ENCODE data around the gene POM121L12. TPM values are rescaled to one million over a fixed set of nuclear protein-coding genes. Genes with fewer than 3 reads are reported as not detected.

The POM121L12 gene
- total and polyA plus RNA-seq, 2 donors (not counting 1 experiment from before 2014, with no cell fraction given): not detected

- H3K27ac ChIP-seq (ENCODE audit: insufficient read depth, low read length): no peak overlapping the region
- H3K9me3 ChIP-seq (ENCODE audit: control insufficient read depth, insufficient read depth, low read depth, low read length): no peaks in the 10 kb centered on the region
- H3K9ac ChIP-seq (ENCODE audit: insufficient read depth, low read length): no peak overlapping the region
- H3K4me1 ChIP-seq (ENCODE audit: control insufficient read depth, extremely low read depth, insufficient read depth, low read length): no peaks in the 10 kb centered on the region
- no peaks in the 10 kb centered on the region for H4K20me1 ChIP-seq (ENCODE audit: control insufficient read depth, extremely low read depth, insufficient read depth, low read length)
- no peak overlapping the region for H3K4me3 ChIP-seq (replicated peaks in 1 of 4; ENCODE audit: control extremely low read depth in 1 of 4, insufficient read depth in 1 of 4, low read depth in 3 of 4, low read length in 4 of 4)
- H2AFZ ChIP-seq (ENCODE audit: low read length): no peak overlapping the region
- no peak overlapping the region for H3K4me2 ChIP-seq (ENCODE audit: extremely low read depth, insufficient read depth, low read length)
- no peaks in the 10 kb centered on the region for H3K27me3 ChIP-seq (ENCODE audit: control insufficient read depth, insufficient read depth, low read length)
- DNase-seq (ENCODE audit: low read depth in 2 of 2): no peak
- H3K36me3 ChIP-seq (ENCODE audit: control insufficient read depth, insufficient read depth, low read length): no peaks in the 10 kb centered on the region
- H3K79me2 ChIP-seq (ENCODE audit: control insufficient read depth, insufficient read depth, low read length): no peaks in the 10 kb centered on the region
- no peak for TF ChIP-seq CTCF (conservative IDR thresholded peaks at IDR 0.05 in 1 of 2, IDR thresholded peaks at IDR 0.05 in 1 of 2; ENCODE audit: low read depth in 1 of 2, low read length in 2 of 2)
- no peak for TF ChIP-seq EZH2 (IDR thresholded peaks at IDR 0.05; ENCODE audit: low read length, missing control alignments)
Measured at GRCh38 chr7:53068673-53069072, 33.2 kb downstream of the POM121L12 start.

- Histone ChIP-seq H3K4me3 (replicated peaks in 1 of 4; ENCODE audit: control extremely low read depth in 1 of 4, insufficient read depth in 1 of 4, low read depth in 3 of 4, low read length in 4 of 4) (no peak overlapping the region), H3K4me2 (ENCODE audit: extremely low read depth, insufficient read depth, low read length) (no peak overlapping the region), H3K79me2 (ENCODE audit: control insufficient read depth, insufficient read depth, low read length) (no peaks in the 10 kb centered on the region), H2AFZ (ENCODE audit: low read length) (no peak overlapping the region), H3K36me3 (ENCODE audit: control insufficient read depth, insufficient read depth, low read length) (no peaks in the 10 kb centered on the region), H4K20me1 (ENCODE audit: control insufficient read depth, extremely low read depth, insufficient read depth, low read length) (no peaks in the 10 kb centered on the region), H3K9me3 (ENCODE audit: control insufficient read depth, insufficient read depth, low read depth, low read length) (no peaks in the 10 kb centered on the region), H3K27me3 (ENCODE audit: control insufficient read depth, insufficient read depth, low read length) (no peaks in the 10 kb centered on the region), H3K4me1 (ENCODE audit: control insufficient read depth, extremely low read depth, insufficient read depth, low read length) (no peaks in the 10 kb centered on the region), H3K9ac (ENCODE audit: insufficient read depth, low read length) (no peak overlapping the region), H3K27ac (ENCODE audit: insufficient read depth, low read length) (no peak overlapping the region)
- TF ChIP-seq EZH2 (IDR thresholded peaks at IDR 0.05; ENCODE audit: low read length, missing control alignments): no peak
- no peak for TF ChIP-seq CTCF (conservative IDR thresholded peaks at IDR 0.05 in 1 of 2, IDR thresholded peaks at IDR 0.05 in 1 of 2; ENCODE audit: low read depth in 1 of 2, low read length in 2 of 2)
- no peak for DNase-seq (ENCODE audit: low read depth in 2 of 2)
Measured at GRCh38 chr7:53070883-53071282, 35.5 kb downstream of the POM121L12 start.

Measured in fibroblast of lung (primary cell).